ENCODE results near the gene FMN2.

DNA sequence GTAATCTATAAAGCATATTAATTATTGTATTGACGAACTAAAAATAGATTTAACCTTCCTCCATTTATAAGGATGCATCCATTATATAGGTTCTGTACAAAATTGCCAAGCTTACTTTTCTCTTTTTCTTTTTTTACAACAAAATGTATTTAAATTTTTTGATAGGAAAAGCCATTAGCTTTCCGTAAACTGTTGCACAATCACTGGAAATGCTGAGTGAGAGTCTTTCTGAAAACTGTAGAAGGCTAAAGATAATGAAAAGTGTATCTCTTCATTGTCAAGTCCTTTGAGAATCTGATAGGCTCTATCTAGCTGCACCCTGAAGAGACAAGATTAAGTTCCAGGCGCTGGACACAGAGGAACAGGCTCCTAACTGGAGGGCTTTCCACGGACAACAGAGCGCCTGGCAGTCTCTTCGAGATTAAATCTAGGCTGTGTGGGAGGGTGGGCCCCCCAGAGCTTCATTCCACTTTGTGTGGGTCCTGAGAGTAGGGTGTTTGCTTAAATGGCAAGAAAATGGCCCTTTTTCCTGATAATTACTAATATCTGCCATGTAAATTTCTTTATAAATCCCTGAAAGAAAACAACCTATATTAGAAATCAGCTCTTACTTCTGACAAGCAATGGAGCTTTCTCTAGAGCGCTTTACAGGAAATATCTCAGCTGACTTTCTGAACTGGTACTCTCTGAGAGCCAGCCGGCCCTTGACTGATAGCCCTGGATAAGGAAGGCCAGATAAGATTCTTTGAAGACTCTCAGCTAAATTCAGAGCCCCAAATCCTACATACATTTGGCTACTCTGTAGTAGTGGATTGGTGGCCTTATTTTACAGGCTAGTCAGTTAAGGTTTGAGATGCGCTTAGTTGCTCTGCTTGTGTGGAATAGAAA lies 108.3 kb downstream of the FMN2 start:
- TF ChIP-seq TAF1 (IDR thresholded peaks at IDR 0.05; ENCODE audit: borderline replicate concordance, insufficient read depth, low read length) (no peak), REST (IDR thresholded peaks at IDR 0.05; ENCODE audit: insufficient read depth in 1 of 2, low read depth in 2 of 2, low read length in 2 of 2) (no peak)

Data from PFSK-1 (cell line).